ENCODE data around the gene SH3D21.

SH3D21 gene

GRCh38 chr1:36306210-36306901, at the start of gene SH3D21:
SH3D21 (plus strand) TSS chr1:36306368; CDS start chr1:36306421, 53 bp downstream.
- DNase-seq = peak; percentile 75

- no peak for DNase-seq
Observed at GRCh38 chr1:36256558-36257374, 49.4 kb upstream of the SH3D21 start.

GRCh38 chr1:36257375-36257767, 48.8 kb upstream of the SH3D21 start:
- no peak for DNase-seq

GRCh38 chr1:36258960-36259344, 47.2 kb upstream of the SH3D21 start:
- no peak for DNase-seq

- no peak for DNase-seq
Observed at GRCh38 chr1:36268981-36269380, 37.2 kb upstream of the SH3D21 start.

- no peak for DNase-seq
Observed at GRCh38 chr1:36269408-36269838, 36.7 kb upstream of the SH3D21 start.

GRCh38 chr1:36273024-36273423, 33.1 kb upstream of the SH3D21 start:
- no peak for DNase-seq

GRCh38 chr1:36274201-36274600, 32.0 kb upstream of the SH3D21 start:
- DNase-seq = no peak

- no peak for DNase-seq
Observed at GRCh38 chr1:36276688-36277087, 29.5 kb upstream of the SH3D21 start.

GRCh38 chr1:36279110-36279788, 26.9 kb upstream of the SH3D21 start:
- no peak for DNase-seq

- no peak for DNase-seq
Observed at GRCh38 chr1:36279789-36280296, 26.3 kb upstream of the SH3D21 start.

- no peak for DNase-seq
Observed at GRCh38 chr1:36284061-36284460, 22.1 kb upstream of the SH3D21 start.

- no peak for DNase-seq
Observed at GRCh38 chr1:36284517-36284916, 21.7 kb upstream of the SH3D21 start.

- peak; percentile 77 for DNase-seq
Observed at GRCh38 chr1:36285443-36286101, 20.6 kb upstream of the SH3D21 start.

- DNase-seq = no peak
Observed at GRCh38 chr1:36286802-36287201, 19.4 kb upstream of the SH3D21 start.

- no peak for DNase-seq
Observed at GRCh38 chr1:36287595-36287994, 18.6 kb upstream of the SH3D21 start.

- DNase-seq = no peak
Observed at GRCh38 chr1:36295390-36295789, 10.8 kb upstream of the SH3D21 start.

- DNase-seq = no peak
Observed at GRCh38 chr1:36297062-36297461, 9.1 kb upstream of the SH3D21 start.

- no peak for DNase-seq
Observed at GRCh38 chr1:36298640-36299039, 7.5 kb upstream of the SH3D21 start.

GRCh38 chr1:36300526-36300925, 5.6 kb upstream of the SH3D21 start:
- no peak for DNase-seq

- no peak for DNase-seq
Observed at GRCh38 chr1:36301220-36301619, 4.9 kb upstream of the SH3D21 start.

GRCh38 chr1:36303244-36303643, 2.9 kb upstream of the SH3D21 start:
- DNase-seq = no peak

Measured in DMS153 (cell line).